Measurements from ENCODE around the gene KIF13A.
"Not testable (repeated sequence)": the region's sequence is repeated elsewhere in the genome, so short reads cannot be mapped to it uniquely, and the experiment has no call there.

Gene KIF13A

DNA sequence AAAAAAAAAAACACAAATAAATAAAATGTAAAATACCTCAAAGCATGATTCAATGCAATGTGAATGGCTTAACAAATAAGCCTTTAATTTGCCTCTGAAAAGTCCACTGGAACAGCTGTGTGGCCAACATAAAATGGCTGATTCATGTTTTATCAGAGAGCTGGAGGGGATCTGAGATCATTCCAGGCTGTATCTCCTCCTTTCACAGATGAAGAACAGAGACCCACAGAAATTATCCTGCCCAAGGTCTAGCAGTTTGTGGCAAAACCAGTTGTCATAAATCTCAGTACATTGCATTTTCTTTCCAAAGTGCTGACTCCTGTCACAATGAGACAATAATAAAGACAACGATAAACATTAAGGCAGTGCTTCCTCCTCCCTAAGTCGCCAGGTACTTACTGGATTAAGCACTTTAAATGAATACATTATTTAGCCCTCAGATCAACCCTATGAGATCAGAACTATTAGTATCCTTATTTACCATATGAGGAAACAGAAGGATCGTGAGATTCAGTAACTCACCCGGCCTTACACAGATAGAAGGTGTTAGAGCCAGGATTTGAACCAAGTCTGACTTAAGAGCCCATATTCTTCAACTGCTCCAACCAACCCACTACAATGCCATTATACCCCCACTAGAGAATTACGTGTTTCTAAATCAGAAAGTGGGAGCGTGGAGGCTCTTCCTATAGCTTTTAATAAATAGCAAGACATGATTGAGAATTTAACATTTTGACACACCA, 118.3 kb downstream of the KIF13A start:
- DNase-seq: no peak

DNA sequence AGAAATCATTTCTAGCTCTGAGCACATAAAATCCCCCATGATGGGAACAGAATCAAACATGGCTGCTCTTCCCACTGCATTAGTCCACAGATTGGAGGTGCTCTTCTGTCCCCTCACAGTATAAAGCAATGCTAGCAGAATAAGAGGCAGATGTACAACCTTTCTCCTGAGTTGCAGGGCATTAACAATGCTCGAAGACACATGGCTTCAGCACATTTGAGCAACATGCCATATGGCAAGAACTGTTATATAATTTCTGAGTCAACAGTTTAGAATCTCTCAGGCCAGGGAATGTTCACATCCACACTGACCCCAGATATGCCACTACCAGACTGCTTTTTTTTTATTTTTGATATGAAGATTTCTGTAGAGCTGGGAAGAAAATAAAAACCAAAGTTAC, 119.6 kb downstream of the KIF13A start:
- DNase-seq: no peak

DNA sequence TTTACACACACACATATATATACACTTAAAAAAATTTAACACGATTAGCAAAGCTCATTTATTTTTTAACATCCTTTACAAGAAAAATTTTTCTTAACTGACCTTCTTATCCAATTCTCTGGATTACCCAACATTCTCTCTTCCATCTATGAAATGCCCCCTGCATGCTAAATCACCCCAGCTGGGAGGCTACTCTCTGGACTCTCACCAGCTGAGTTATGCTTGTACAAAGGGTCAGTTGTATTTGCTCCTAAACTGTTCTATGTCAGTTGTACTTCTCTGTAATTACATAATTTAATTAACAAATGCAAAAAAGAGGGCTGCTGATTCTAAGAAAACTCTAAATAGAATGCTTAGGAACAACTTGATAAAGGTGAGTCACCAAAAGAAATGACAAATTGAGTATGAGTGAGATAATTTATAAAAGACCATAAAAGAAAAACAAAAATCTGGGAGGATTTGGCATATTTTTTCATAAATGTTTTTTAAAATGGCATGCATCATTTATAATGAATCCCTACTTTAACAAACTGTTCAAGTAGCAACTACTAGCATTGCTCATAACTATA, 120.5 kb downstream of the KIF13A start:
- no peak for DNase-seq

DNA sequence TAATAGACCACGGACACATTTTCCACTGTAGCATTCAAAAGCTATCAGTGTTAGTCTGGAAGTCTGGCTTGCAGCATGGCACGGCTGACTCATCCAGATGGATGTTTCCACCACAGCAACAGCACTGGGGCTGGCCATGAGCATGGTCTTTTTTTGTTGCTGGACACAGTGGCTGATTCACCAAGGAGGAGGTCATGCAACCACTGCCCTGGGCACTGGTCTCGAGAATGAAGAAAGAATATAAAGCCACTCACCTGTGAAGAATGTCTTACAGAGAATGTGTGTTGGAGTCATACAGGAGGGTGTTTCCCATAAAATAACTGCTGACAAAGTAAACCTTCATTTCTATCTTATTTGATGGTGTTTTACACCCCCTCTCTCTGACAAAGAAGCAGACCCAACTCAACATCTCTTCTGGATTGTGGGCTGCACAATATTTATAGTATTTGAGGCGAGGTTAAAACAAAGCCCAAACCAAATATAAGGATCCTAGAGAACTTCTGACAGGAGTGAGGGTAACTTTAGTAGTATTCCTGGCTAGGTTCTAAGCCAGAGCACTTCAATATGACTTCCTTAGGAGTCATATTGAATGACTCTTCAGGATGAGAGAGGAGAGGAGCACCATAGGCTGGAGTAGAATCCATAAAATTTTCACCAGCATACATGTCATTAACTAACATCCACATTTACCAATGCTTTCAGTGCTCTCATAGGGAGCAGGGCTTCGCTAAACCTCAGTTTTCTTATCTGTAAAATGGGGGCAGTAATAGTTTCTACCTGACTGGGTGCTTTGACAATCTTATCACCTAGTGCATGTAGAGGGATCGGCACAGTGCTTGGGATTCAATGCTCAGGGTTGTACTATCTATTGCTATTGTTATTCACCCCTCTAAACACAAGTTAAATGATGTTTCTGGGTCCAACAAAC, 121.4 kb downstream of the KIF13A start:
- no peak for DNase-seq

DNA sequence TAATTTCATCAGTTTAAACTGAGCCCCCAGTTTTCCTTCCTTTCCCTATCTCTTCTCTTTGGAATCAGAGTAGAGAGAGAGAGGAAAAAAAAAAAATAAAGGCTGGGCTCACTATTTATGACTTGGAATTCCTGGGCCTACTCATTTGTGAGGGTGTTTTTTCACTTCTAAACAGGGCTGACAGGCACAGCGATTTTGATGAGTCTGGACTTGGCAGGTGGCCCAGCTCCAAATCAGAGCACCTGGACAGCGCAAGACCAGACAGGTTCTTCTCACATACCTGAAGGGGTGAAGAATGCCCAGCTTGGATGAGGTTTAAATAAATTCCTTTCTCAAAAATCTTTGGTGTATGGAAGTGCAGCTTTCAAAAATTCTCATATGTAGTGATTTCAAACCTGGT, 122.2 kb downstream of the KIF13A start:
- no peak for DNase-seq

DNA sequence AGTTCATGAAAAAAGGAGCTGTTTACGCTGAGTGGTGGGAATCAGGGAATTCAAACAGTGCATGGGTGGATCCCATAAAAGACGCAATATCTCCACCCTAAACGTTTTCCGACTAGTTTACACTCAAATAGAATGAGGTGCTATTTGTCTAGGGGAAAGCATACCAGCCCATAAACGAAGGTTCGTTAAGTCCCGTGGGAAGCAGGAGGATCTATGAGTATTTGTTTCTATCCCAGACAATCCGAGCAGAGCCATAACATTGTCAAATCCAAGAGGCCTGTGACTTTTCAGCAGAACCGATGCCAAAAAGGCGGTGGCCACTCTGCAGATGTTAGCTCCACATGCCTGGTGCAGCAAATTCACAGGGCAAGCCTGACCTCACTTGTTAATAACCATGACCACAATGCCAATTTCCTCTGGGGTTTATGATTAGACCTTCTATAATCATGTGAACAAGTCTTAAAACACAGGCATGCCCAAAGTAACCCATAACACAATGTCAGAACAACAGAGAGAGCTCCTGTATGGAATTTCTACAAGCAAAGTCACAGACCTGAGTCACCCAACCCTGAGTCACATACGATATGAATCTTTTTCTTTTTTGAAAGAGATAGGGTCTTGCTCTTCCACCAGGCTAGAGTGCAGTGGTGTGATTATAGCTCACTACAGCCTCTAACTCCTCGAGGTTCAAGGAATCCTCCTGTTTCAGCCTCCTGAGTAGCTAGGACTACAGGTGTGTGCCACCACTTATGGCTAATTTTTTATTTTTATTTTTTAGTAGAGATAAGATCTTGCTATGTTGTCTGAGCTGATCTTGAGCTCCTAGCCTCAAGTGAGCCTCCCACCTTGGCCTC, 123.3 kb downstream of the KIF13A start:
- no peak for DNase-seq

DNA sequence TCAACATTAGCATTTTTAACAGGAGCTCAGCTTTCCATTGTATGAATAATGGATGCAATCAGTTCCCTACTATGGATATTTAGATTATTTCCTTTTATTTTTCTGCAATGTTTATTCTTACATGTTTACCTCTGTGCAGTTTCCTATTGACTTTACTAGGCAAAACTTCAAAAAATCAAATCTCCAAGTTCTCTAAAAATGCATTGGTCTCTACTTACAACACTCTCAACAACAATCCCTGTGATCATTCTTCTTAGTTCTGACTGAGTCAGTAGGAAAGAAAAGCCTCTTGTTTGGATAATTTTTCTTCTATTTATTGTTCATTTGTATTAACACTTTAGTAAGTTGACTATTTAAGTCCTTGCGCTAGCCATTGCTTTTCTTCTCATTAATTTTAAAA, 126.1 kb downstream of the KIF13A start:
- no peak for DNase-seq

DNA sequence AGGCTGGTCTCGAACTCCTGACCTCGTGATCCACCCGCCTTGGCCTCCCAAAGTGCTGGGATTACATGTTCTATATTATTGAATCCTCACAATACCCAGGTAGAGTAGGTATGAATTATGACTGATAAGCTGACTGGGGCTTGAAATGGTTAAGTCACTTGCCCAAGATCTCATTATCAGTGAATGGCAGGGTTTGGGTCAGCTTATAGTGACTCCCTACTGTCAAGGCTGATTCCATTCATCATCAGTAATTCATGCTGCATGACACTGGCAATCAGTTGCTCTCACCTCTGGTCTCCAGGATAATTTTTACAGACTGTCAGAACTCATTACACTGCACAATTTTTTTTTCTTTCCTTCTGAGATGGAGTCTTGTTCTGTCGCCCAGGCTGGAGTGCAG, 127.6 kb downstream of the KIF13A start:
- no peak for DNase-seq

DNA sequence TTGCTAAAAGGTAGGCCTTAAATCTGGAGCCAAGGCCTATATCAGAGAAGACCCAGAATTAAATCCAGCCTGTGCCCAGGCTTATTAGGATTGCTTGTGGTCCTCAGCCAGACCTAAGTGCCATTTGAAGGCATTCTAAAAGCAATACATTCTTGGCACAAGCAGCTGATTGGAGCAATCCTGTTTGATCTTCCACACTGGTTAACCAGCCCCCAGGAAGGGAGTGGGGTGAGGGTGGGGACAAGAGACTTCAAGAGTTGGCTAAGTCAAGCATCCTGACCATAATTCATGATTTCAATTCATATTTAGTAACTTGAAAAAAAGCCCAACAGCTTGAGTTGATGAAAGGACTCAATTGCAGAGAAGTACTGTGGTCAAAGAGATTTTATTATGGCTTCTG, 128.9 kb downstream of the KIF13A start:
- DNase-seq: no peak

DNA sequence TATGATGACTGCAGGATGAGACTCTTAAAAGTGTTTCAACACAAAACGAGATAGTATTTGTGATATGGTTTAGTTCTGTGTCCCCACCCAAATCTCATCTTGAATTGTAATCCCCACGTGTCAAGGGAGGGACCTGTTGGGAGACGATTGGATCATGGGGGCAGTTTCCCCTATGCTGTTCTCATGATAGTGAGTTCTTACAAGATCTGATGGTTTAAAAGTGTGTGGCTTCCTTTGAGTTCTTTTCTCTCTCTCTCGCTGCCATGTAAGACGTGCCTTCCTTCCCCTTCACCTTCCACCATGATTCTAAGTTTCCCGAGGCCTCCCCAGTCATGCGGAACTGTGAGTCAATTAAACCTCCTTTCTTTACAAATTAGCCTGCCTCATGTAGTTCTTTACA, 130.2 kb downstream of the KIF13A start:
- DNase-seq: not testable (repeated sequence)

DNA sequence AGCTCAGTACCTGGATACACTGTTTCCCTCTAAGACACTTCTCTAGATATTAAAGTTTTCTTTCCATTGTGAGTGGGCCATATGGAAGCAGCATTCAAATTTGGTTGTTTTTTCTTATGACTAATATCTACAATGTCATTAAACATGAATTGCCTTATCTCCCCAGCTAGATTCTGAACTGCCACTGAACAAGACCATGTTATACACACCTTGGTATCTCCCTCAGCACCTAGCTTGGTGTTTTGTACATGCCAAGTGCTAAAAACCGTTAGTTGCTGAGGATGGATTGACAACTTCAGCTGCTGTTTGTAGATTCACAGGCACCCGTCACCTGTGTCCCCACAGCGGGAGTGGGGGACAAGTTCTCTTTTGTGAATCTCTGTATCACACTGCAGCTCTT, 131.1 kb downstream of the KIF13A start:
- DNase-seq: no peak

DNA sequence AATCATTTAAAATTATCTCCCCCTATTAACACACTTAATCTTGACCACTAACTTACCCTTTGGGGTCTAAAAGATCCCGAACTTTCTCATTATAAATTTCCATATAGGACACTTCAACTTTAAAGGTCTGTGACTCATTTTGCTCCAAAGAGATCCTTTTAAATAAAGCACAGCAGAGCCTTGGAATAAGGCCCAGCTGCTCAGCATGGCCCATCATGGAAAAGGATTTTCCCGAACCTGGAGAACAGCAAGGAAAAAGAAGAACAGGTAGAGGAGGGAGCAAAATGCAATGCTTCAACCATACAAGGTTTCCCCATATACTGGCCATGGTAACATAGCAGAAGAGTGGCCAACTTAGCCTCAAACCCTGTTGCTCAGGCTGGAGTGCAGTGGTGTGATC, 132.1 kb downstream of the KIF13A start:
- no peak for DNase-seq

DNA sequence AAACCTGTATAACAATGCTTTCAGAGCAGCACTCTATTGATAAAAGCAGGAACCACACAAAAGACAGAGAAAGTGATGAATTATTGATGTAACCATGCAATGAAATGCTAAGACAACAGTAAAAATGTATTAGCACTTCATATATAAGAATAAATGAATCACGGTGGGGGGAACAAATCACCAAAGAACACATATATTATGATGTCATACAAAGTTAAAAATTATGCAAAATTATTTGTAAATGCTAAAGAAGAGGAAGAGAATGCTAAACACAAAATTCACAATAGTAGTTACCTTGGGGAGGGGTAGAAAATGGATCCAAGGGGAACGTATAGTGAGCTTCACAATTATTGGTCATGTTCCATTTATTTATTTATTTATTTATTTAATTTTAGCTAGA, 133.9 kb downstream of the KIF13A start:
- DNase-seq: no peak

DNA sequence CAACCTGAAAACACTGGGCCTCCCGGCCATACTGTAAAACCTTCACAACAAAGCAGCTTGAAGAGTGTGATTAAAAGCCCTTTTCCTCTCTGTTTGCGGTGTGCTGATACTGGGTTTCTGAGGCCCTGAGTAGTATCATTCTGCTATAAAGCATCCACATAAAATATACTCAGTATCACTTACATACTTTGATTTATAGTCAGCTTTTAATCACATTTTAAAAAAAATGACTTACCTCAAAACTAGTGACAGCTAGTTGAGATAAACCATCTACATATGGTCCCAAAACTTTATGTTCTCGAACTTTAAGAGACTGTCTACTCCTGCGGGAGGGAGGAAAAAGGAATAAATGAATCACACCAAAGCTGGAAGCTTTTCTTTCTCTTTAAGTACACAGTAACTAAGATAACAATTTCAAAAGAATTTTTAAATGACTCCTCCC, 135.7 kb downstream of the KIF13A start:
- no peak for DNase-seq

DNA sequence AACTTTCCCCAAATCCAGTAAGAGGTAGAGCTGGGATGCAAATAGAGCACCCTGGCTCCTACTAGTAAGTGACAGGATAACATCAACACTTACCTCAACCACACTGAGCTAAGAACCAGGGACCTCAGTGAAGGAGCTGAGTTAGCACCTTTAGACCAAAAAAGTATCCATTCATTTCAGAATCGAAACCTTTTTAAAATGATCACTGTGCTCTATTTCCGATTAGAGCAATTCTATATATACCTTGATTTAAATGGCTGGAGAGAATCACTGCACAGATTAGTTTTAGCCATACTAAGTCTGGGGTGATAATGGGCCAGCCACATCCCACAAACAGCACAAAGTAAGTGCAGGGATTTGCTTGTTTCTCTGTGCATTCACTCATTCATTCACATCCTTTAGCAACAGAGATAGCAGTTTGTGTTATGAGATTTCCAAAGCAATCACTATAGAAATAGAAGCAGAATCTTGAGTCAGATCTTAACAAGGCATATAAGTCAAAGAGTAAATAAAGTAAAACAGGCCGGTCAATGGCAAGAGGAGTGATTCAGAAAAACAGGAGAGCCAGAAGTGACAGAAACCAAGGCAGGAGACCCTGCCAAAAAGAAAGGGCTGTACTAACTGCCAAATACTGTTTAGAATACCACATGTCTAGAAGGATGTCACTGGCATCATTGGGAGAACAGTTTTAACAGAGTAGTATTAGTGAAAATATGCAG, 136.3 kb downstream of the KIF13A start:
- no peak for DNase-seq

DNA sequence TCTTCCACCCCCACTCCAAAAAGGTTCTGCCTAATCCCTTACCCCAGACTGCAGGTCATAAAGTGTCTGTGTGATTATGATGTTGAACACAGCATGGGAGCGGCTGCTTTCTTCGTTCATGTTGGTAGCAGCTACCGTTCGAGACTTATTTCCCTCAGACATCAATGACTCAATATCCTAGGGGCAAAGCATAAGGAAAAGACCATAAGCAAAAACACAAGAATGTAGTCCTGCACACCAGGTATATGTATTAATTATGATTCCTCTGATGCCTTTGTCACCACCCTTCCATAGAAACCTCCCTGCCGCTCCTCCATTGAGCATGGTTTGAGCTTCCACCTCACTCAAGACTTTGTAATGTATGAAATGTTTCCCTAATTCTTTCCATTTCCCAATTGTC, 137.2 kb downstream of the KIF13A start:
- DNase-seq: no peak

DNA sequence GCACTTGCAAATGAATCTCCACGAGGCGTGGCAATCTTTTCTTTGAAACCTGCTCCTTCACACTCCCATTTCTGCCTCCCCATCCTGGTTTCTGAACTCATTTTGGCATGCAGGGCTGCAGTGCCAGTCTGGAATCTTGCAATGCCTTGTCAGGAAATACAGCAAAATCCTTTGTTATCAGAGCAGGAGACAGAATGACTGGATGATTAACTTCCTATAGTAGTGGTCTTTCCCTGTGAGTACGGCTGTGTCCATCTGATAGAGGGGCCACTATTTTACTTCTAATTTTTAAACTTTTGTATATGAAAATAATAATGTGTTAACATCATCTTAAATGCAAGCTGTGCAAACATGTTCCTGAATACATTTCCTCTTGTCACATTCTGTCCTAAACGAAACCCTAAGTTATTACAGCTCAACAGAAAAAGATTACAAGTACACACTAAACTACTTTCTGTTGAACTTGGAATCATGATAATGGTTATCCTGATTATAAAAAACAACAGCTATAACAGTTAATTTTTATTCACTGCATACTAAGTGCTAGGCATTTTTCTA, 140.2 kb downstream of the KIF13A start:
- no peak for DNase-seq

DNA sequence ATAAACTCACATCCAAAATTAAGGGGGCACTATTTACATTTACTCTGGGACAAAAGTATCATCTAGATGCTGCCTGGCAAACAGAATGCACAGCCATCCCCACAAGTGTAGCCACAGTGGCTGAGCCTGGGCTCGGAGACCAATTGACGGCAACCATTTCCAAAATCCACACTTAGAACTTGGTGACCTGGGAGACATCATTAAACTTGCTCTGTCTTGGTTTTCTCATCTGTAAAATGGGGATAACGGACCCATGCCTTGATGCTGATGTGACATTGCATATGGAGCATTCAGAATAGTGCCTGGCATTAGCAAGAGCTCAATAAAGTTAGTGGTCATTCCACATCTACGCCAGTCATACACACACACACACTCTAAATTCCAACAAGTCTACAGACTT, 140.7 kb downstream of the KIF13A start:
- DNase-seq: no peak

DNA sequence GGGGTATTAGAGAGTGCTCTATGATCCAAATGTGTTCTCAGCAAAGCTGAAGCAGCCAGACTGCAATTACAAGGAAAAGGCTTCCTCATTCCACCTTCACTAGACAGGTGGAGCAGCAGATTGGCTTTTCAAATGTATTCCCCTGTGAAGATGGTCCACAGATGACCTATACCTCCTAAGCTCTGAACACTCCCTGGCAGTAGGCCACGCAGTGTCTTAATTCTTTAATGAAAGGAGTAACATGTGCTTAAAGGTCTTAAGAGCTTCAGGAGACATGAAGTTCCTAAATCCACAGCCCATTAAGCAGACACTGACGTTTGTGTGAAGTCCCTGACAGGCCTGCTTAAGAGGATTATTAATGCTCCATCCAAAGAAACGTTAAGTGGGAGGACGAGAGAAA, 141.8 kb downstream of the KIF13A start:
- no peak for DNase-seq

DNA sequence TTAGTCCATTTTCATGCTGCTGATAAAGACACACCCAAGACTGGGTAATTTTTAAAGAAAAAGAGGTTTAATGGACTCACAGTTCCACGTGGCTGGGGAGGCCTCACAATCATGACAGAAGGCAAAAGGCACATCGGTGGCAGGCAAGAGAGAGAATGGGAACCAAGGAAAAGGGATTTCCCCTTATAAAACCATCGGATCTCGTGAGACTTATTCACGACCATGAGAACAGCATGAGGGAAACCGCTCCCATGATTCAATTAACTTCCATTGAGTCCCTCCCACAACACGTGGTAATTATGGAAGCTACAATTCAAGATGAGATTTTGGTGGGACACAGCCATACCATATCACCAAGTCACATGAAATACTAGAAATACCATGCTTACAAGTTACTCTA, 142.5 kb downstream of the KIF13A start:
- not testable (repeated sequence) for DNase-seq

DNA sequence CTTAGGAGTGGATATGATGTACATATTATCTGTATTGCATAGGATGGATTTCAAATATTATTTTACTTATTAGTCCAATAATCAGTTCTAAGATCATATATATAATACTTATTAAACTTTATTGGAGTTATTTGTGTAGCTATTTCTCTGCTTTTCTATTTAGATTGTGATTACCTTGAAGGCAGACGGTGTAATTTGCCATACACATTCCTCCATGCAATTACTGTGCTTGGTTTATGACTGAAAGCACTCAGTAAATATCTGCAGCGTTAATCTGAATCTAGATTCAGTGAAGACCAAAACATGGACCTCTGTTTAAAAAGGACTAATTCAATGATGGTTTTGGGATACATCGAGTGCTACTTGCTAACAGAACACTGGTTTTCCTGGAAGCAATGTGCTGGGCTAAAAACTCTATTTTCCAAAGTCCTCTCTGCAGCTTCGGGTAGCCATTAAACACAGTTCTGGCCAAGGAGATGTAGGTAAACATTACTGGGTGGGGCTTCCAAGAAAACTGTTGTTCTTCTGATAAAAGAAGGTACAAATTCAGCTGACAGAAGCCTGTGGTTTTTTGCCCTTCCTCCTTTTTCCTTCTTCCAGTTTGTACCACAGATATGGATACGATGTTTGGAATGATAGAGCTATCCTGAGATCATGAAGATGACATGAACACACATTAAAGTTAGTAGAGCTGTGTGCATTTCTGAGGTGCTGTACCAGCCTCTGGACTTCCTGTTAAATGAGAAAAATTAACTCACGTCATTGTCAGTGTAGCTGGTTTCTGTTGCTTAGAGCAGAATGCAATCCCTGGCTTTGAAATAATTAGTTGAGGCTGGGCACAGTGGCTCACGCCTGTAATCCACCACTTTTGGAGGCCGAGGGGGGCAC, 144.3 kb downstream of the KIF13A start:
- DNase-seq: no peak
